ENCODE results near the gene PBX1.

Gene PBX1

DNA sequence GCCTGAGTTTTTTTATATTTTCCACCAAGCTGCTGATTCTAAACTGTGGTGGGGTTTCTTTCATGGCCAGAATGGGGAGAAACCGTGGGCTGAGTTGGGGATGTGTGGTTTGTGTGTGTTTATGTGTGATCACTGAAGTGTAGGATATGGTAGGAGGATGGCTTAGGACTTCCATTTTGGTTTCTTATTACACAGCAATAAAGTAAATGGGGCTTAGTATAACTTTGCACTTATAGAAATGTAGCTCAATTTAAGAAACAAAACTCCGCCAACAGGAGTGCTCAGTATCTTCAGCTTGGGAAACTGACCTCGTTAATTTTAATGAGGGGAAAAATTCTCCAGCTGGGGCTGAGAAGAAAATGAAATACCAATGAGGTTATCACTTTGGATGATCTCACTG, 77.8 kb downstream of the PBX1 start (continued):
- TF ChIP-seq, protein P1, sequence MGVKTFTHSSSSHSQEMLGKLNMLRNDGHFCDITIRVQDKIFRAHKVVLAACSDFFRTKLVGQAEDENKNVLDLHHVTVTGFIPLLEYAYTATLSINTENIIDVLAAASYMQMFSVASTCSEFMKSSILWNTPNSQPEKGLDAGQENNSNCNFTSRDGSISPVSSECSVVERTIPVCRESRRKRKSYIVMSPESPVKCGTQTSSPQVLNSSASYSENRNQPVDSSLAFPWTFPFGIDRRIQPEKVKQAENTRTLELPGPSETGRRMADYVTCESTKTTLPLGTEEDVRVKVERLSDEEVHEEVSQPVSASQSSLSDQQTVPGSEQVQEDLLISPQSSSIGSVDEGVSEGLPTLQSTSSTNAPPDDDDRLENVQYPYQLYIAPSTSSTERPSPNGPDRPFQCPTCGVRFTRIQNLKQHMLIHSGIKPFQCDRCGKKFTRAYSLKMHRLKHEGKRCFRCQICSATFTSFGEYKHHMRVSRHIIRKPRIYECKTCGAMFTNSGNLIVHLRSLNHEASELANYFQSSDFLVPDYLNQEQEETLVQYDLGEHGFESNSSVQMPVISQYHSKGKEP (tag by site-specific recombination; IDR thresholded peaks at IDR 0.05) = 0 out of 2 replicates have a peak, but pooled peaks have one; percentile 52
- 0 out of 2 replicates have a peak, but pooled peaks have one; percentile 27 for TF ChIP-seq FEZF1 (tag by site-specific recombination; IDR thresholded peaks at IDR 0.05)
- no peak for TF ChIP-seq KLF9 (tag by site-specific recombination; IDR thresholded peaks at IDR 0.05; ENCODE audit: low read depth)
- no peak for TF ChIP-seq ZNF391 (tag by site-specific recombination; IDR thresholded peaks at IDR 0.05; ENCODE audit: borderline replicate concordance, low read depth)
- TF ChIP-seq, protein P2, sequence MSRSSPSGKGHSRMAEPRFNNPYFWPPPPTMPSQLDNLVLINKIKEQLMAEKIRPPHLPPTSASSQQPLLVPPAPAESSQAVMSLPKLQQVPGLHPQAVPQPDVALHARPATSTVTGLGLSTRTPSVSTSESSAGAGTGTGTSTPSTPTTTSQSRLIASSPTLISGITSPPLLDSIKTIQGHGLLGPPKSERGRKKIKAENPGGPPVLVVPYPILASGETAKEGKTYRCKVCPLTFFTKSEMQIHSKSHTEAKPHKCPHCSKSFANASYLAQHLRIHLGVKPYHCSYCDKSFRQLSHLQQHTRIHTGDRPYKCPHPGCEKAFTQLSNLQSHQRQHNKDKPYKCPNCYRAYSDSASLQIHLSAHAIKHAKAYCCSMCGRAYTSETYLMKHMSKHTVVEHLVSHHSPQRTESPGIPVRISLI (tag by site-specific recombination; IDR thresholded peaks at IDR 0.05) = no peak
- no peak for TF ChIP-seq RBAK (tag by site-specific recombination; IDR thresholded peaks at IDR 0.05)
- TF ChIP-seq ZNF239 (tag by site-specific recombination; IDR thresholded peaks at IDR 0.05) = no peak
- TF ChIP-seq ZNF76 (tag by site-specific recombination; IDR thresholded peaks at IDR 0.05; ENCODE audit: borderline replicate concordance, low read depth) = no peak
- TF ChIP-seq ZNF777 (tag by site-specific recombination; IDR thresholded peaks at IDR 0.05; ENCODE audit: borderline replicate concordance) = no peak
- TF ChIP-seq, protein P3, sequence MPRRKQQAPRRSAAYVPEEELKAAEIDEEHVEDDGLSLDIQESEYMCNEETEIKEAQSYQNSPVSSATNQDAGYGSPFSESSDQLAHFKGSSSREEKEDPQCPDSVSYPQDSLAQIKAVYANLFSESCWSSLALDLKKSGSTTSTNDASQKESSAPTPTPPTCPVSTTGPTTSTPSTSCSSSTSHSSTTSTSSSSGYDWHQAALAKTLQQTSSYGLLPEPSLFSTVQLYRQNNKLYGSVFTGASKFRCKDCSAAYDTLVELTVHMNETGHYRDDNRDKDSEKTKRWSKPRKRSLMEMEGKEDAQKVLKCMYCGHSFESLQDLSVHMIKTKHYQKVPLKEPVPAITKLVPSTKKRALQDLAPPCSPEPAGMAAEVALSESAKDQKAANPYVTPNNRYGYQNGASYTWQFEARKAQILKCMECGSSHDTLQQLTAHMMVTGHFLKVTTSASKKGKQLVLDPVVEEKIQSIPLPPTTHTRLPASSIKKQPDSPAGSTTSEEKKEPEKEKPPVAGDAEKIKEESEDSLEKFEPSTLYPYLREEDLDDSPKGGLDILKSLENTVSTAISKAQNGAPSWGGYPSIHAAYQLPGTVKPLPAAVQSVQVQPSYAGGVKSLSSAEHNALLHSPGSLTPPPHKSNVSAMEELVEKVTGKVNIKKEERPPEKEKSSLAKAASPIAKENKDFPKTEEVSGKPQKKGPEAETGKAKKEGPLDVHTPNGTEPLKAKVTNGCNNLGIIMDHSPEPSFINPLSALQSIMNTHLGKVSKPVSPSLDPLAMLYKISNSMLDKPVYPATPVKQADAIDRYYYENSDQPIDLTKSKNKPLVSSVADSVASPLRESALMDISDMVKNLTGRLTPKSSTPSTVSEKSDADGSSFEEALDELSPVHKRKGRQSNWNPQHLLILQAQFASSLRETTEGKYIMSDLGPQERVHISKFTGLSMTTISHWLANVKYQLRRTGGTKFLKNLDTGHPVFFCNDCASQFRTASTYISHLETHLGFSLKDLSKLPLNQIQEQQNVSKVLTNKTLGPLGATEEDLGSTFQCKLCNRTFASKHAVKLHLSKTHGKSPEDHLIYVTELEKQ (tag by site-specific recombination; IDR thresholded peaks at IDR 0.05; ENCODE audit: borderline replicate concordance) = no peak
- TF ChIP-seq ZNF324 (tag by site-specific recombination; IDR thresholded peaks at IDR 0.05) = no peak
- TF ChIP-seq EGR2 (tag by site-specific recombination; IDR thresholded peaks at IDR 0.05; ENCODE audit: low read depth) = peak; percentile 91
- TF ChIP-seq, protein P4, sequence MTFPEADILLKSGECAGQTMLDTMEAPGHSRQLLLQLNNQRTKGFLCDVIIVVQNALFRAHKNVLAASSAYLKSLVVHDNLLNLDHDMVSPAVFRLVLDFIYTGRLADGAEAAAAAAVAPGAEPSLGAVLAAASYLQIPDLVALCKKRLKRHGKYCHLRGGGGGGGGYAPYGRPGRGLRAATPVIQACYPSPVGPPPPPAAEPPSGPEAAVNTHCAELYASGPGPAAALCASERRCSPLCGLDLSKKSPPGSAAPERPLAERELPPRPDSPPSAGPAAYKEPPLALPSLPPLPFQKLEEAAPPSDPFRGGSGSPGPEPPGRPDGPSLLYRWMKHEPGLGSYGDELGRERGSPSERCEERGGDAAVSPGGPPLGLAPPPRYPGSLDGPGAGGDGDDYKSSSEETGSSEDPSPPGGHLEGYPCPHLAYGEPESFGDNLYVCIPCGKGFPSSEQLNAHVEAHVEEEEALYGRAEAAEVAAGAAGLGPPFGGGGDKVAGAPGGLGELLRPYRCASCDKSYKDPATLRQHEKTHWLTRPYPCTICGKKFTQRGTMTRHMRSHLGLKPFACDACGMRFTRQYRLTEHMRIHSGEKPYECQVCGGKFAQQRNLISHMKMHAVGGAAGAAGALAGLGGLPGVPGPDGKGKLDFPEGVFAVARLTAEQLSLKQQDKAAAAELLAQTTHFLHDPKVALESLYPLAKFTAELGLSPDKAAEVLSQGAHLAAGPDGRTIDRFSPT (tag by site-specific recombination; IDR thresholded peaks at IDR 0.05) = 0 out of 2 replicates have a peak, but pooled peaks have one; percentile 23
- TF ChIP-seq ZFHX2 (tag by site-specific recombination; conservative IDR thresholded peaks at IDR 0.05) = peak; percentile 96
- TF ChIP-seq GLI4 (tag by site-specific recombination; IDR thresholded peaks at IDR 0.05) = no peak
- TF ChIP-seq ZSCAN23 (tag by site-specific recombination; IDR thresholded peaks at IDR 0.05) = no peak
- TF ChIP-seq, protein P5, sequence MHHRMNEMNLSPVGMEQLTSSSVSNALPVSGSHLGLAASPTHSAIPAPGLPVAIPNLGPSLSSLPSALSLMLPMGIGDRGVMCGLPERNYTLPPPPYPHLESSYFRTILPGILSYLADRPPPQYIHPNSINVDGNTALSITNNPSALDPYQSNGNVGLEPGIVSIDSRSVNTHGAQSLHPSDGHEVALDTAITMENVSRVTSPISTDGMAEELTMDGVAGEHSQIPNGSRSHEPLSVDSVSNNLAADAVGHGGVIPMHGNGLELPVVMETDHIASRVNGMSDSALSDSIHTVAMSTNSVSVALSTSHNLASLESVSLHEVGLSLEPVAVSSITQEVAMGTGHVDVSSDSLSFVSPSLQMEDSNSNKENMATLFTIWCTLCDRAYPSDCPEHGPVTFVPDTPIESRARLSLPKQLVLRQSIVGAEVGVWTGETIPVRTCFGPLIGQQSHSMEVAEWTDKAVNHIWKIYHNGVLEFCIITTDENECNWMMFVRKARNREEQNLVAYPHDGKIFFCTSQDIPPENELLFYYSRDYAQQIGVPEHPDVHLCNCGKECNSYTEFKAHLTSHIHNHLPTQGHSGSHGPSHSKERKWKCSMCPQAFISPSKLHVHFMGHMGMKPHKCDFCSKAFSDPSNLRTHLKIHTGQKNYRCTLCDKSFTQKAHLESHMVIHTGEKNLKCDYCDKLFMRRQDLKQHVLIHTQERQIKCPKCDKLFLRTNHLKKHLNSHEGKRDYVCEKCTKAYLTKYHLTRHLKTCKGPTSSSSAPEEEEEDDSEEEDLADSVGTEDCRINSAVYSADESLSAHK (tag by site-specific recombination; IDR thresholded peaks at IDR 0.05) = peak; percentile 63
- TF ChIP-seq, protein P6, sequence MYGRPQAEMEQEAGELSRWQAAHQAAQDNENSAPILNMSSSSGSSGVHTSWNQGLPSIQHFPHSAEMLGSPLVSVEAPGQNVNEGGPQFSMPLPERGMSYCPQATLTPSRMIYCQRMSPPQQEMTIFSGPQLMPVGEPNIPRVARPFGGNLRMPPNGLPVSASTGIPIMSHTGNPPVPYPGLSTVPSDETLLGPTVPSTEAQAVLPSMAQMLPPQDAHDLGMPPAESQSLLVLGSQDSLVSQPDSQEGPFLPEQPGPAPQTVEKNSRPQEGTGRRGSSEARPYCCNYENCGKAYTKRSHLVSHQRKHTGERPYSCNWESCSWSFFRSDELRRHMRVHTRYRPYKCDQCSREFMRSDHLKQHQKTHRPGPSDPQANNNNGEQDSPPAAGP (tag by site-specific recombination; IDR thresholded peaks at IDR 0.05) = no peak
- TF ChIP-seq KLF10 (tag by site-specific recombination; IDR thresholded peaks at IDR 0.05) = peak; percentile 51; the same call in 1 of the 2 replicates
- no peak for TF ChIP-seq ZNF404 (tag by site-specific recombination; IDR thresholded peaks at IDR 0.05)
- TF ChIP-seq, protein P7, sequence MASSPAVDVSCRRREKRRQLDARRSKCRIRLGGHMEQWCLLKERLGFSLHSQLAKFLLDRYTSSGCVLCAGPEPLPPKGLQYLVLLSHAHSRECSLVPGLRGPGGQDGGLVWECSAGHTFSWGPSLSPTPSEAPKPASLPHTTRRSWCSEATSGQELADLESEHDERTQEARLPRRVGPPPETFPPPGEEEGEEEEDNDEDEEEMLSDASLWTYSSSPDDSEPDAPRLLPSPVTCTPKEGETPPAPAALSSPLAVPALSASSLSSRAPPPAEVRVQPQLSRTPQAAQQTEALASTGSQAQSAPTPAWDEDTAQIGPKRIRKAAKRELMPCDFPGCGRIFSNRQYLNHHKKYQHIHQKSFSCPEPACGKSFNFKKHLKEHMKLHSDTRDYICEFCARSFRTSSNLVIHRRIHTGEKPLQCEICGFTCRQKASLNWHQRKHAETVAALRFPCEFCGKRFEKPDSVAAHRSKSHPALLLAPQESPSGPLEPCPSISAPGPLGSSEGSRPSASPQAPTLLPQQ (tag by site-specific recombination; IDR thresholded peaks at IDR 0.05) = no peak
- TF ChIP-seq OSR2 (tag by site-specific recombination; IDR thresholded peaks at IDR 0.05) = peak; percentile 96
- no peak for TF ChIP-seq ZNF501 (tag by site-specific recombination; IDR thresholded peaks at IDR 0.05)
- TF ChIP-seq MYNN (tag by site-specific recombination; IDR thresholded peaks at IDR 0.05; ENCODE audit: borderline replicate concordance) = no peak
- no peak for TF ChIP-seq ZNF169 (tag by site-specific recombination; IDR thresholded peaks at IDR 0.05)
- TF ChIP-seq ZNF473 (tag by site-specific recombination; IDR thresholded peaks at IDR 0.05) = no peak
- TF ChIP-seq ZNF623 (tag by site-specific recombination; IDR thresholded peaks at IDR 0.05) = no peak
- TF ChIP-seq ZNF114 (tag by site-specific recombination; IDR thresholded peaks at IDR 0.05) = no peak
